Activated naive CD4-positive, alpha-beta T cell treated with anti-CD3 and anti-CD28 coated beads, Interleukin-2, amount 50 U/mL, for 16 hours (primary cell): ENCODE data around the gene KIN.
"Not testable (repeated sequence)": the region's sequence is repeated elsewhere in the genome, so short reads cannot be mapped to it uniquely, and the experiment has no call there.

Experiments used
- DNase-seq: peaks from one replicate; pipeline ENCODE4 v3.0.0-alpha.2; 2020

KIN gene

DNA sequence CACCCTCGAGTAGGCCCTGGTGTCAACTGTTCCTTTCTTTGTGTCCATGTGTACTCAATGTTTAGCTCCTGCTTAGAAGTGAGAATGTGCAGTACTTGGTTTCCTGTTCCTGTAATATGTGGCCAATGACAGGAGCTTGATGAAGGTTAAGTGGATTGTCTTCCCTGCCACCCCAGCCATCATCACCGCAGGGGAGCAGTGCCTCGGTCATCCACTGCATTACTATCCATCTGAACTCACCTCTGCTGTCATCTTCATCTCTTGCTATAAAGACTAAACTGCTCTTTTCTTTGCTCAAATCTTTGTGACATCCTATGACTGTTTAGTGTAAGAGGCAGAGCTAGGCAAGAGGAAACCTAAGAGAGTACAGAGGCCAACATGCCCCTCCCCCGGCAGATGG, 69.1 kb downstream of the KIN start:
- DNase-seq: no peak

DNA sequence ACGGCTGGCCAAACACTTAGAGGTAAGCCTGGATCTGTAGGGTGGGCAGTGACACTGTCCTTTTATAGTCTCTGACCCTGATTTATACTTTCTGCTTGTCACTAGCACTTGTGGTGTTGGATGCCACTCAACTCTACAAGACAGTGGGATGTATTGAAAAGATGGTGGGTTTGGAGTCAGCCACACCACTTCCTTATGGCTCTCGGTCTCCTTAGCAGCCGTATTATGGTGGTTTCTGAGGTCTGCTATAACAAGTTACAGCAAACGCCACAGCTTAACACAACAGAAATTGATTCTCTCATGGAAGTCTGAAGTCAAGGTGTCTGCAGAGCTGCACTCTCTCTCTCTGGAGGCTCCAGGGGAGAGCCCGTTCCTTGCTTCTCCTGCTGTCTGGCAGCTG, 70.0 kb downstream of the KIN start:
- DNase-seq: no peak

- DNase-seq: no peak
Observed at GRCh38 chr10:7715515-7715914, 72.3 kb downstream of the KIN start.

DNA sequence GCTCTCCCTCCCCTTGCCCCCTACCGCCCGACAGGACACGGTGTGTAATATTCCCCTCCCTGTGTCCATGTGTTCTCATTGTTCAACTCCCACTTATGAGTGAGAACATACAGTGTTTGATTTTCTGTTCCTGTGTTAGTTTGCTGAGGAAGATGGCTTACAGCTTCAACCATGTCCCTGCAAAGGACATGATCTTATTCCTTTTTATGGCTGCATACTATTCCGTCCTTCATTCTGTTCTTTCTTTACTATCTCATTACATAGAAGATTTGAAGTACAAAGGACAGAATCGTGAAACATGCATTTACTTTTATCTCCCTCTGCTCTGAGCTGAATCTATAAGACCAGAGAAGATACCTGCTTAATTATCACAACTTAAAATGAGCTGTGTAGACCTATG, 76.7 kb downstream of the KIN start:
- not testable (repeated sequence) for DNase-seq

DNA sequence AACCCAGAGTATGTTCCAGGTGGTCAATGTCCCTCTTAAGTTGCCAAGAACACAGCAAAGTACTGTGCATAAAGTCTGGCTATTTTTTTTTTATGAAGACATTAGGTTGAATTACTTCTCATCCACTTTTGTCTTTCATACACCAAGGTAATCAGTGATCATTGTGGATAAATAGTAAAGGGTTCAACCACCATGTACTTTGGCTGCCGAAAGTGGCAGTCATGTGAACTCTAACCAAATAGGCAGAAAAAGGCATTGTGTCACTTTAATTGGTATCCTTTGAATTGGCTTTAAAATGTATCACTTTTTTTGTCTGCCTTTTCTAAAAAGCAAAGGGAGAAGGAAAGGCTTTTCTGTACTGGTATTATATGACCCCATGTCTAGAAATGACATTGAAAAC, 77.3 kb downstream of the KIN start:
- DNase-seq: no peak

GRCh38 chr10:7708832-7709231, 79.0 kb downstream of the KIN start:
- no peak for DNase-seq

- no peak for DNase-seq
Observed at GRCh38 chr10:7707858-7708622, 79.8 kb downstream of the KIN start.

DNA sequence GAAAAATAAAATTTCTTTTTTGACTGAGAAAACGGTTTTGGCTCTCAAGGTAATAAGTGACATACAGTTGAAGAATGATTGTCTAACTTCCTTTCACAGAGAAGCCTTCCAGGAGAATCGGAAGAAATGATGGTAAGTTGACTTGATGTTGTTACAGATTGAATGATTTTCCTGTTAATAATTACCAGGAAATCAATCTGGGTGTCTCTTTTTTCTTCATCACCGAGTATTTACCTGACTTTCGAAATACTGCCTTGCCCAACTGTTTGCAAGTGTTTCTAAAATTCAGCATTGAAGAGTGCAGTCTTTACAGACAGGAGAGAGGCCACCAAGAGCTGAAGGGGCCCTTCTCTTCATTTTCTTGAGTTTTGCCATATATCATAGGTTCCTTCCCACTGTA, 80.7 kb downstream of the KIN start:
- no peak for DNase-seq

DNA sequence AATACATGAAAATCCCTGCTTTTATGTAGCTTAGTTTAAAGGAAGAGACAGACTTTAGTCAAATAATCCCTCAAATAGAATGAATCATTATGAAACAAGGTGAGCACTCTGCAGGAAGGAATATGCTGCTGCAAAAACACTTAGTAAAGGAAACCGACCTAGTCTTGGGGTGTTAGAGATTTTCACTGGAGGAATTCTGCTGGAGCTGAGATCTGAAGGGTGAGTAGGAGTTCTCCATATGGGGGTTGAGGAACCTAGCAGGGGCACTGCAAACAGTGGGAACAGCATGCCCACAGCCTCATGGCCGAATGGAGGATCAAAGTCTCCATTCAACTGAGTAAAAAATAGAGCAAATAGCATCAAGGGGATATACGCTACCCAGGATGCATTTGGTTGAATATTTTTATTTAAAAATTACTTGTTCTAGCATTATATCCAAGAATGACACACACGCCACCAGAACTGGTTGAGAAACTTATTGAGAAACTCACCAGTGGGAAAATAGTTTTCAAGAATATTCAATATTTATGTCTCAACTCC, 81.2 kb downstream of the KIN start:
- no peak for DNase-seq

- no peak for DNase-seq
Observed at GRCh38 chr10:7705341-7705740, 82.5 kb downstream of the KIN start.

GRCh38 chr10:7704071-7705016, 83.4 kb downstream of the KIN start:
- DNase-seq: no peak

DNA sequence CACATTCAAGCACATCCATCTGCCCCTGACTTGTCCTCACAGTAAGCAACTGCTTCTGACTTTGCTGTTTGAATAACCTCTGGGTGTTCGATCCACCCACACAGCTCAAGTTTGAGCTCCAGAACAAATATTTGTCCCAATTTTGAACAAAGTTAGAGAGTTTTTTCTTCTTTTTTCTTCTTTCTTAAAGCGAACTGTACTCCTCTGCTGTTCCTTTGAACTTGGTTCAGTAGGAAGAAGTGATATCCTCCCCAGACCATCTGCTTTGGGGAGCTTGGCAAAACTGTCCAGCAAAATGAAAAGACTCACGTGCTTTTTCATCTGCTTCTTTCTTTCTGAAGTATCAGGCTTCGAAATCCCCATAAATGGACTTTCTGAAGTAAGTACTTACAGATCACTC, 84.7 kb downstream of the KIN start, which contains the start of gene ITIH2:
TSS of gene ITIH2 (plus strand) at position 177 of the 400 bp plus-strand sequence. CDS start at position 296, 119 bp downstream.
- no peak for DNase-seq

DNA sequence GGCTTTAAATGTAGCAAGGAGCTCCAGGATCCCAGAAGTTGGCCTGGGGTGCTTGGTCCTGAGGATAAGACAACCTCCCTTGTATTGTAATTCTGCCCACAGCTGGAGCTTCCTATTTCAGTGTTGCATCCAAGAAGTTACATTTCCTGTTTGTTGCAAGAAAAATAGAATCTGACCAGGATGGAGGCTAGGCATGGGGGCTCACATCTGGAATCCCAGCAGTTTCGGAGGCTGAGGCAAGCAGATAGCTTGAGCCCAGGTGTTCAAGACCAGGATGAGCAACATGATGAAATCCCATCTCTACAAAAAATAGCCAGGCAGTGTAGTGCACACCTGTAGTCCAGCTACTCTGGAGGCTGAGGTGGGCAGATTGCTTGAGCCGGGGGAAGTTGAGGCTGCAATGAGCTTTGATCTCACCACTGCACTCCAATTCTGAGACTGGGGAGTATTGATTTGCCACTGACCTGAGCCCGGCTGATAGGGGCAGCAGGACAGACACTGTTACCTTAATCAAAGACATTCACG, 85.4 kb downstream of the KIN start:
- DNase-seq: no peak

GRCh38 chr10:7701158-7701742, 86.5 kb downstream of the KIN start:
- DNase-seq: no peak
